GM19043 (cell line): Measurements from ENCODE around the gene TGFB2.

Source experiments
- ATAC-seq: cut with Tn5 transposase; IDR thresholded peaks from one replicate; pipeline ENCODE4 v1.9.1; 2021; ENCODE audit warnings: low read depth; ENCODE audit not compliant: unreplicated experiment

The TGFB2 gene

DNA sequence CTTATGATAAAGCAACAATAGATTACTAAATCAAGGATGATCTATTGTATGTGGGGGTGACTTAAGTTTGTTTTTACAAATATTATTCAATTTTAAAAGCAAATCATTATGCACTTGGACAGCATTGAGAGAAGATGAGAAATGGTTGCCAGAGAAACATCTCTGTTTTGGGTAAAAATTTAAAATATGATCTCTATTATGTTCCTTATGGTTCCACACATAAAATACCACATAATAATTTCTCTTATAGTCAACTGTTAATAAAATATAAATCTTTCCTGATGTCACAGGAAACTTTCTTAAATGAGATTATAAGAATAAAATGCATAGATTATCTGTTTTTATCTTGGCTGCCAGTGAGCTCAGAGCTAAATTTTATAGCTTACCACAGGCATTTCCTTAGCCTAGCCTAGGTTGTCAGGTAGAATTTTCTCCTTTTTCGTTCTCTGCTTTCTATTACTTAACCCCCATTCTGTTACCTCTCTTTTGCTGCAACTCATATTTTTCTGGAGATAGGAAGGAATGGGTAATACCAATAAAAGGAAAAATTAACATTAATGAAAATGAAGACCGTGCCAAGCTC lies 109.7 kb downstream of the TGFB2 start:
- no peak for ATAC-seq

GRCh38 chr1:218456444-218456843 lies 111.3 kb downstream of the TGFB2 start:
- no peak for ATAC-seq

GRCh38 chr1:218459450-218459849 lies 114.3 kb downstream of the TGFB2 start:
- no peak for ATAC-seq

- no peak for ATAC-seq
These were observed 115.0 kb downstream of the TGFB2 start for GRCh38 chr1:218459878-218460711.

- no peak for ATAC-seq
These were observed 116.2 kb downstream of the TGFB2 start for GRCh38 chr1:218461351-218461750.

DNA sequence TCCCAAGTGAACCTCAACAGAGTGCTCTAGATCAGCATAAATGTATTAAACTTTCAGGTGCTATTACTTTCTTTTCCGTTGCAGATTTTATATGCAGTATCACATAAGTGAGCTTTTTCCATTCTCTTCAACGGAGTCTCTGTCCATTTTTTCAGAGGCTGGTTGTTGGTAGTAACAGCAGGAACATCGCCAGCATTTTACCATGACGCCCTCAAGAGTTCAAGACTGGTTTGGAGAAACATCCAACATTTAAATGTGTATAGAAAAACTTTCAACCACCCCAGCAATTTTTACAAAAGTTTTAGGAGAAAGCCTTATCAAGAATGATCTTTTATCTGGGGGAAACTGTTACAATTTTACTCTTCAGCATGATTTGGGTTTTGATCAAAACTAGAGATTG lies 117.0 kb downstream of the TGFB2 start:
- no peak for ATAC-seq

DNA sequence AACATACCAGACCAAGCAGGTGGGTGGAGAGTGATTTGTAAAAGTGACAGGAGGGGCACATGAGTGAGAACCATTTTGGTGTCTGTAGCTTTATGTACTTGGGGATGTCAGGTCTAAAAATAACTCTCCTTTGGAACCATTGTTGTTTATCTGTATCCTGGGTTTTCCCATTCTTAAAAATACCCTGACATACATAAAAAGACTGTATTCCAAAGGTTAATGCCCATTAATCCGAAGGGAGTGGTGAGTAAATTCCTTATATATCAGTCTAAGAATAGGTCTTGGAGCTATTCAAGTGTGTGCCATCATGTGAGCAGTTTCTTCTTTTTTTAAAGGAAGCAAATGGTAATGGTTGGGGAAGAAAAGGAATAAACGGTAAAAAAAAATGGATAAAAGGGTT lies 117.5 kb downstream of the TGFB2 start:
- ATAC-seq, result no peak

DNA sequence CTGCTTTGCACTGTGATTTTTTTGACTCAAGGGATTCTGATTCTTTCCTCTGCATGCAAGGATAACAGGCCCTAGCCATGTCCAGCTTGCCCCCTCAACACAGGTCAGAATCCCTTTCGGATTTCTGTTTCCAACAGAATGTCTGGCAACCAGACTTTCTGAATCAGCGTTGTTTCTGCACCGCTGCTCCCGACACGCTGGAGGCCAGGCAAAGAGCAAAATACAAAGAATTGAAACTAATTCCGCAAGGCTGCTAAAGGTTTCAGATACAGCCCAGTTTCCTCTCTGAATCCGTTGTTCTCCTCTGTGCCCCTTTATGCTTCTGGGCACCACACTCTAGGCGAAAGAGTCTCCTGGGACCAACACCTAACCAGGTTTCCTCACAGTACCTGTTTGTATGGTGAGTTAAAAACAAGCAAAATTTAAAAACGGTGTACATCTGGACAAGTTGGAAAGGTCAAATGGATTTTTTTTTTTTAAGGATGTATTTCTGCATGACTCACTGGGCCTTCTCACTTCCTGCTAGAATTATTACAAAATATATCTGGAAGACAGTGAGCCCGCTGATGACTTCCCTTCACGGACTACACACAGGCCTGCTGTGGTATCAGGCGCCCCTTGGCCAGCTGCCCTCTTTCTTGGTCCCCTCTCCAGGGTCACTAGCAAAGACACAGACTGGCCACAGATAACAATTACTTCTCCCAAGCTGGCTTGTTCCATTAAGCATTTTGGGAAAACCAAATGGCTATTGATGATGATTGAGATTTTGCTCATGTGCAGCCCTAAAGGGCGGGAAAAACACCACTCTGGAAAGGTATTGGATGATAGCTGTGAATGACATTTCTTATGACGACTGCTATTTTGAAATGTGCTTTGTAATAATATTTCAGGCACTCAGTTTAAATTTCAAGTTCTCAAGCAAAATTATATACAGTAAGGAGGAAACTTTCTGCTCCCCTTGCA lies 118.3 kb downstream of the TGFB2 start:
- ATAC-seq, result no peak

- no peak for ATAC-seq
These were observed 119.7 kb downstream of the TGFB2 start for GRCh38 chr1:218464871-218465270.

DNA sequence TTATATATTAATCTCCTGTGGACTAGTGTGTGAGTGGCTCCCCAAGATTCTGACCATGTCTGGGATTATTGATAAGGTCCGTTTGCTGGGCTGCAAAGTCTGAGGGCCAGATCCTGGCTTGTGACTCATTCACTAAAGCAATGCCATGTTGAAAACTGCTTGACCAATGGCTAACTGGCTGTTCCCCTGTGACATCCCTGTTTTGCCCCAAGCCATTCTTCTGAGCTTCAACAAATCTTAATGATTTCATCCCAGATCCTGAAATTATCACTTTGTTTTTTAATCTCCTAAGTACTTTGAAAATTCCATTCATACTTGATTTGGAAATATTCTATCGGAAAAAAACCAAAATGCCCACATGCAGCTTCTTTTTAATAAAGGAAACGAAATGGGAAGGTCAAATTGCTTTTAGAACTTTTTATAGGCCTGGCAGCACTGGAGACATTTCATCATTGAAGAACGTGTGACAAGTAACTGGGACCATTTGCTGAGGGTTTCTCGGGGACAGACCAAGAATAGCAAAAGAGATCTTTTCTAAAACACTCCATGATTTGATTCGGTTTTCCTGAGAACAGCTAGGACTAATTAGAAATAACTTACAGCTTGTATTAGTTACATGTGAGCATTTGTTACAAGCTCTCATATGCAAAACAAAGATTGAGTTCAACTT lies 121.3 kb downstream of the TGFB2 start:
- no peak for ATAC-seq

GRCh38 chr1:218467101-218468072 lies 122.3 kb downstream of the TGFB2 start:
- ATAC-seq, result no peak

DNA sequence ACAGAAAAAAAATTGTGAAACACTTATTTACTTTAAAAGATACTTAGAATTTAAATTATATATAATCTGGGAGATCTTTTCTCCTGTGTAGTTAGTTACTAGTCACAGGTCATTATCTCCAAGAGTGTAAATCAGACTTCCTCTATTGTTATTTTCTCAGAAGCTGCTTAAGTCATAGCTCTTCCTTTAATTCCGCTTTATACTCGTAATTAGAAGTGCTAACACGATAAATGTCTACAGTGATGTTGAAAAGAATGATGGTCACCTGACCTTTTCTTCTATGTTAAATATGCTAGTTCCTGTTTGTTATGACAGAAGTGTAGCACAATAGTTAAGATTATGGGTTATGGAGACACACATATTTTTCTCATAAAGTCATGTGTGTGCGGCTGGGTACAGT lies 123.6 kb downstream of the TGFB2 start:
- ATAC-seq, result no peak

DNA sequence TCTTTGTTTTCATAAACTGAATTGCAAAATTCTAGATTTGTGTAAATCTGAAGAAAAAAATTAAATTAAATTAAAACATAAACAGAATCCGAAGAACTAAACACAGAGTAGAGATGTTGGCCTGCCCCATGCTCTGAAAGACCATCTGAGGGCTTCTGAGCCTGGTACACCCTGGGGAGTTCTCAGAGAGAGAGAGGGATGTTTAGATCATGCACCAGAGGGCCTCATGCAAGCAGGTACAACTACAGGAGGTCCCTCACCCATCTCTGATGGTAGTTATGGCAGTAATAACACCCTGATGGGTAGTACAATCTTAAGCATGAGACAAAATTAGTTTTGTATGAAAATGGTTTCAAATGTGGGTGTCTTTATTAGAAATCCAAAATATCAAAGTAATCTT lies 127.7 kb downstream of the TGFB2 start:
- no peak for ATAC-seq

DNA sequence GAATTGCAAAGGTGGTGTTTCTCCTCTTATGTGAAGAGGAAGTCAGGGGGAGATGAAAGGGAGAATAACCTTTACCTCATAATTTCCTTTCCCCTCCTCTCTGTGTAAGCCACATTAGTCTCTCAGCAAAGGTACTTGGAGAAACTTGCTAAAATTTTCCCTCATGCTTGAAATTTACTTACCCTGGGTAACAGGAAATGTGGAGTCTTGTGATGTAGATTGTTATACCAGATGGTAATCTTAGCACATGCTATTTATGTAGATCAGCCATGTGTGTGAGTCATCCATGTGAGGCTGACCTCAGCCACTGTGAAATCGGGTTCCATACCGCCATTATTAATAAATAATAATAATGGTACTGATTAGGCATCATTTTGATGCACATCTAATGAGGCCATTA lies 128.4 kb downstream of the TGFB2 start:
- peak; percentile 62 for ATAC-seq

DNA sequence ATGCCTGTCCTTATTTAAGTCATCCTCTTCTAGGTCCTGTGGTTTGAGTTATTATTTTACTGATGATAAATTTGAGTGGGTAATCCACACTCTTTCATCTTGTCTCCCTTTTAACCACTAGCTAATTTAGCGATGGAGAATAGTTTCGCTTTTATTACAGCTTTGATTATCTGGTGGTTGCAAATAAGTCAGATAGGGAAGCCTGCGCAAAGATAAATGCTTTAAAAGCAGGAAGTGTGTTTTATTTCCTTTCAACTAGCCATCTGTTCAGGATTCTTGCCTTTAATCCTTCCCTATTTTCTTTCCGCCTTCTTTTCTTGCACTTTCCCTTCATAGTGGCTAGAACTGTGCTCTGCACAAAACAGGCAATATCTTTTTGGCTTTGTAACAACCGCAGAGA lies 129.0 kb downstream of the TGFB2 start:
- ATAC-seq, result no peak

GRCh38 chr1:218475275-218475674 lies 130.1 kb downstream of the TGFB2 start:
- no peak for ATAC-seq

DNA sequence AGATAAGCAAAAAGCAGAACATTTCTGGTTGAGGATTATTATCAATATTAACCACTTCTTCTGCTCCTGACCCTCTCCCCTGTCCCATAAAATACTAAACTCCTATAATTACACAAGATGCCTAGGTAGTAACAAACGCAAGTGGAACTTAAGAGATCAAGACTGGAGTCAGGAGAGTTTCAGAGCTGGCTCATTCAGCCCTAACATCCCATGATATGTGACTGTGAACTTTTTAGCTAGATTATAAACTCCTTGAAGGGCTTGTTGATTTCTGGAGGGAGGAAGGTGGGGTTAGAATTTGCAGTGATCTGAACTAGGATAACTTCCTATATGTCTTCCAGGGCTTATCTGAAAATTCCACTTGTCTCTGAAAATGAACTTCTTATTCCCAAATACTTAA lies 130.6 kb downstream of the TGFB2 start:
- no peak for ATAC-seq

DNA sequence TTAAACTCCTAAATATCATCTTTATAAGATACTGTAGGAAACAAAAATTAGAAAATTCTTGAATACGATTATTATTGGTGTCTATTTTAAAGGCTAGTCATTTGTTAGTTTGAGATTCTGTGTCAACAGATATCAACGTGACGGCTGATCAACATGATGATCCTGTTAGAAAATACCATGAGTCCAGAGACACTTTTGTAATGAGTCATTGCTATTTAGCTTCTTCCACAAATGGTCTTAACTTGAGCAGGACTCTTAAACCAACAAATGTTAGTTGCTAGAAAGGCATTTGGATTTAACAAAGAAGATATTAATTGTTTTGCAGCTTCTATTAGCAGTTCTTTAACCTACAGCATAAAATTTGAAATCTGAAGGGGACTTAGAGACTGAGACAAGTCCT lies 131.2 kb downstream of the TGFB2 start:
- ATAC-seq, result no peak

DNA sequence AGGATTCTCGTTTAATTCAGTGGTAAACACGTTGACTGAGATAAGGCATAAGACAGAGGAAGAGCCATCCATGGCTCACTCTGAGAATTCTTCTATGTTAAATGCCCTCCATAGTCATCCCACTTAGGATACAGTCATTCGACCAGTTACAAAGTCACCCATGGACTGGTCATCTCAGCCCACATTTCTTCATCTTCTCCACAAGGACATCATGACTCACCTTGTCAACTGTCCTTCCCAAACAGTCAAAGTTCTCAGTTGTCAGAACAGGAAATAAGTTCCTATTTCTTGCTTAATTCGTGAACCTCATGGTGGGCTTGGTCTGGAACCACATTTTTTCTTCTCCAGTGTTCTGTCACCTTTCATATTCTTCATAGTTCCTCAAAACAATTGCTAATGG lies 133.2 kb downstream of the TGFB2 start:
- no peak for ATAC-seq
